OCI-M2 (cell line): ENCODE measurements around the gene WDR5.
A peak's percentile ranks its signal among the peaks of the same experiment; 100 is the strongest.
"Not testable (repeated sequence)": the region's sequence is repeated elsewhere in the genome, so short reads cannot be mapped to it uniquely, and the experiment has no call there.

Experiments
- DNase-seq: peaks from one replicate; lab custom pipeline; 2025; ENCODE audit not compliant: unreplicated experiment; lab: John Stamatoyannopoulos, UW

Gene WDR5

GRCh38 chr9:134135343-134136117 lies at the start of gene WDR5:
TSS of gene WDR5 (plus strand) at chr9:134136082. CDS start at chr9:134139878, 3,796 bp downstream.
- DNase-seq, result peak; percentile 16

GRCh38 chr9:134088063-134088725 lies 47.7 kb upstream of the WDR5 start:
- DNase-seq, result no peak

GRCh38 chr9:134089972-134090371 lies 45.9 kb upstream of the WDR5 start:
- no peak for DNase-seq

GRCh38 chr9:134099123-134099761 lies 36.6 kb upstream of the WDR5 start:
- peak; percentile 30 for DNase-seq

- DNase-seq, result no peak
Observed at GRCh38 chr9:134100040-134100439, 35.8 kb upstream of the WDR5 start.

GRCh38 chr9:134101133-134101532 lies 34.7 kb upstream of the WDR5 start:
- not testable (repeated sequence) for DNase-seq

- no peak for DNase-seq
Observed at GRCh38 chr9:134101623-134102149, 34.2 kb upstream of the WDR5 start.

GRCh38 chr9:134103391-134103998 lies 32.4 kb upstream of the WDR5 start:
- DNase-seq, result no peak

- no peak for DNase-seq
Observed at GRCh38 chr9:134111064-134111463, 24.8 kb upstream of the WDR5 start.

- no peak for DNase-seq
Observed at GRCh38 chr9:134112561-134112960, 23.3 kb upstream of the WDR5 start.

GRCh38 chr9:134118972-134119371 lies 16.9 kb upstream of the WDR5 start:
- not testable (repeated sequence) for DNase-seq

GRCh38 chr9:134123764-134124128 lies 12.1 kb upstream of the WDR5 start:
- no peak for DNase-seq

- no peak for DNase-seq
Observed at GRCh38 chr9:134125413-134126095, 10.3 kb upstream of the WDR5 start.

- no peak for DNase-seq
Observed at GRCh38 chr9:134126373-134126772, 9.5 kb upstream of the WDR5 start.

GRCh38 chr9:134127065-134127580 lies 8.8 kb upstream of the WDR5 start:
- DNase-seq, result no peak

GRCh38 chr9:134127616-134128015 lies 8.3 kb upstream of the WDR5 start:
- no peak for DNase-seq

GRCh38 chr9:134128727-134129679 lies 6.9 kb upstream of the WDR5 start:
- DNase-seq, result no peak

- no peak for DNase-seq
Observed at GRCh38 chr9:134130503-134131375, 5.1 kb upstream of the WDR5 start.
